Astrocyte (in vitro differentiated cells and primary cell): ENCODE measurements around the gene POU5F1.
"Not testable (repeated sequence)": the region's sequence is repeated elsewhere in the genome, so short reads cannot be mapped to it uniquely, and the experiment has no call there.

Source experiments
- EZH2 ChIP-seq: IDR thresholded peaks from 2 replicates; pipeline ENCODE4 v1.6.1; 2012; ENCODE audit warnings: mild to moderate bottlenecking, low read length, inconsistent platforms; ENCODE audit not compliant: insufficient read depth
- TF ChIP-seq, protein P1 (sequence below): IDR thresholded peaks from 2 replicates; pipeline ENCODE4 v1.5.1; 2011; ENCODE audit warnings: low read depth, mild to moderate bottlenecking, inconsistent platforms, low read length, moderate library complexity; ENCODE audit not compliant: insufficient read depth

- TF ChIP-seq EZH2 = not testable (repeated sequence)
- TF ChIP-seq, protein P1, sequence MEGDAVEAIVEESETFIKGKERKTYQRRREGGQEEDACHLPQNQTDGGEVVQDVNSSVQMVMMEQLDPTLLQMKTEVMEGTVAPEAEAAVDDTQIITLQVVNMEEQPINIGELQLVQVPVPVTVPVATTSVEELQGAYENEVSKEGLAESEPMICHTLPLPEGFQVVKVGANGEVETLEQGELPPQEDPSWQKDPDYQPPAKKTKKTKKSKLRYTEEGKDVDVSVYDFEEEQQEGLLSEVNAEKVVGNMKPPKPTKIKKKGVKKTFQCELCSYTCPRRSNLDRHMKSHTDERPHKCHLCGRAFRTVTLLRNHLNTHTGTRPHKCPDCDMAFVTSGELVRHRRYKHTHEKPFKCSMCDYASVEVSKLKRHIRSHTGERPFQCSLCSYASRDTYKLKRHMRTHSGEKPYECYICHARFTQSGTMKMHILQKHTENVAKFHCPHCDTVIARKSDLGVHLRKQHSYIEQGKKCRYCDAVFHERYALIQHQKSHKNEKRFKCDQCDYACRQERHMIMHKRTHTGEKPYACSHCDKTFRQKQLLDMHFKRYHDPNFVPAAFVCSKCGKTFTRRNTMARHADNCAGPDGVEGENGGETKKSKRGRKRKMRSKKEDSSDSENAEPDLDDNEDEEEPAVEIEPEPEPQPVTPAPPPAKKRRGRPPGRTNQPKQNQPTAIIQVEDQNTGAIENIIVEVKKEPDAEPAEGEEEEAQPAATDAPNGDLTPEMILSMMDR = not testable (repeated sequence)
Observed at GRCh38 chr6:31169858-31170599, 453 bp downstream of the POU5F1 start.
